Endothelial cell of umbilical vein (primary cell): ENCODE results near the gene MLF1. TPM values are rescaled to one million over a fixed set of nuclear protein-coding genes. Genes with fewer than 3 reads are reported as not detected.

Source experiments
- BruUV-seq: library from RNA; stranded (reverse); fragments of 400-500 nt; replicated peaks from 2 replicates; lab custom pipeline; 2021; lab: Mats Ljungman, UMichigan
- CTCF ChIA-PET: fragments of 300-600, 350-600 bp; sonication (Branson Sonifier 250); formaldehyde crosslinking; loops from one replicate; lab custom pipeline; 2021; ENCODE audit warnings: antibody characterized with exemption, inconsistent platforms; lab: Charles Lee
- POLR2A ChIA-PET: fragments of 300-600, 350-600 bp; sonication (Branson Sonifier 250); formaldehyde crosslinking; loops from one replicate; lab custom pipeline; 2021; ENCODE audit warnings: antibody characterized with exemption, inconsistent platforms; lab: Charles Lee
- DNase-seq: peaks from one replicate; pipeline ENCODE4 v3.0.0-alpha.2; 2011; ENCODE audit warnings: low read depth, low spot score
- FAIRE-seq: peaks from 2 replicates; lab custom pipeline; 2011; peaks lifted over from hg19 to GRCh38; lab: Jason Lieb, UNC
- H2AFZ ChIP-seq: 2 replicates; pipeline ENCODE4 v1.6.0; 2012; ENCODE audit warnings: low read depth, low read length, control low read depth, inconsistent platforms
- H3K27ac ChIP-seq: 2 replicates; pipeline ENCODE4 v1.5.1; 2011; ENCODE audit warnings: low read depth, mild to moderate bottlenecking, control low read depth, low read length, moderate library complexity; ENCODE audit not compliant: insufficient read depth
- H3K27me3 ChIP-seq, 2 experiments: 2 replicates each; pipeline versions ENCODE4 v1.6.0 to v1.6.1; 2011; ENCODE audit warnings: low read length in 2 of 2, mixed read lengths in 1 of 2; ENCODE audit not compliant: control insufficient read depth in 2 of 2, insufficient read depth in 2 of 2
- H3K36me3 ChIP-seq, 2 experiments: 2 replicates in 1 of 2; 3 replicates in 1 of 2; pipeline ENCODE4 v1.5.1; 2011; ENCODE audit warnings: low read length in 2 of 2, mild to moderate bottlenecking in 1 of 2, moderate library complexity in 1 of 2; ENCODE audit not compliant: control insufficient read depth in 2 of 2, insufficient read depth in 2 of 2; ENCODE audit errors: extremely low read depth in 1 of 2
- H3K4me1 ChIP-seq: 3 replicates; pipeline ENCODE4 v1.5.1; 2011; ENCODE audit warnings: mild to moderate bottlenecking, low read length; ENCODE audit not compliant: control insufficient read depth, insufficient read depth; ENCODE audit errors: extremely low read depth
- H3K4me2 ChIP-seq: 2 replicates; pipeline ENCODE4 v1.6.1; 2011; ENCODE audit warnings: low read length, control low read depth, mixed read lengths; ENCODE audit not compliant: insufficient read depth
- H3K4me3 ChIP-seq, 3 experiments: fragments of 200-600 bp in 1 of 3; sonication (generic), shearing (Covaris generic) in 1 of 3; replicated peaks in 1 of 3; 2 replicates each; pipeline ENCODE4 v1.5.1; 2011 to 2016; ENCODE audit warnings: control low read depth in 3 of 3, low read length in 3 of 3, mild to moderate bottlenecking in 2 of 3, inconsistent platforms in 1 of 3, low read depth in 1 of 3, moderate library complexity in 1 of 3; ENCODE audit not compliant: insufficient read depth in 1 of 3
- H3K79me2 ChIP-seq: 2 replicates; pipeline ENCODE4 v1.6.0; 2012; ENCODE audit warnings: low read length, inconsistent platforms; ENCODE audit not compliant: control insufficient read depth, insufficient read depth
- H3K9ac ChIP-seq: replicated peaks from 2 replicates; pipeline ENCODE3; 2011; ENCODE audit warnings: low read length, control low read depth; ENCODE audit not compliant: insufficient read depth; ENCODE audit errors: extremely low read depth
- H3K9me1 ChIP-seq: replicated peaks from 3 replicates; pipeline ENCODE4 v1.6.0; 2011; ENCODE audit warnings: mild to moderate bottlenecking, low read length; ENCODE audit not compliant: control insufficient read depth, insufficient read depth; ENCODE audit errors: extremely low read depth
- H3K9me3 ChIP-seq: replicated peaks from 2 replicates; pipeline ENCODE4 v1.5.1; 2012; ENCODE audit warnings: low read length, inconsistent platforms; ENCODE audit not compliant: control insufficient read depth, insufficient read depth
- H4K20me1 ChIP-seq: replicated peaks from 2 replicates; pipeline ENCODE3; 2011; ENCODE audit warnings: mild to moderate bottlenecking, low read length; ENCODE audit not compliant: control insufficient read depth, insufficient read depth; ENCODE audit errors: extremely low read depth
- CTCF ChIP-seq, 2 donors: IDR thresholded peaks; 1 replicate in 1 of 2; 2 replicates in 1 of 2; pipeline ENCODE4 v1.5.1; 2011; ENCODE audit warnings: low read length in 2 of 2, mild to moderate bottlenecking in 2 of 2, moderate library complexity in 2 of 2, control low read depth in 1 of 2, inconsistent platforms in 1 of 2, low read depth in 1 of 2; ENCODE audit not compliant: insufficient read depth in 1 of 2; ENCODE audit errors: extremely low read depth in 1 of 2
- EZH2 ChIP-seq: IDR thresholded peaks from 2 replicates; pipeline ENCODE4 v1.6.1; 2012; ENCODE audit warnings: borderline replicate concordance, low read depth, mild to moderate bottlenecking, moderate library complexity, low read length, inconsistent platforms; ENCODE audit not compliant: severe bottlenecking
- FOS ChIP-seq: IDR thresholded peaks from 2 replicates; pipeline ENCODE4 v1.6.1; 2011; ENCODE audit warnings: mild to moderate bottlenecking, low read length, moderate library complexity, borderline replicate concordance; ENCODE audit not compliant: insufficient read depth
- GATA2 ChIP-seq: IDR thresholded peaks from 2 replicates; pipeline ENCODE4 v1.7.0; 2011; ENCODE audit warnings: low read depth, mild to moderate bottlenecking, moderate library complexity, mixed read lengths, low read length; ENCODE audit not compliant: insufficient read length, insufficient read depth
- JUN ChIP-seq: IDR thresholded peaks from 2 replicates; pipeline ENCODE4 v1.6.1; 2011; ENCODE audit warnings: borderline replicate concordance, low read depth; ENCODE audit not compliant: insufficient read length, insufficient read depth
- MAX ChIP-seq: IDR thresholded peaks from 2 replicates; pipeline ENCODE4 v1.6.1; 2011; ENCODE audit not compliant: insufficient read depth, insufficient read length
- MYC ChIP-seq: IDR thresholded peaks from one replicate; pipeline ENCODE4 v1.6.1; 2011; ENCODE audit warnings: mild to moderate bottlenecking, low read depth, low read length
- POLR2A ChIP-seq: IDR thresholded peaks from 2 replicates; pipeline ENCODE4 v1.6.1; 2012; ENCODE audit warnings: low read depth, mild to moderate bottlenecking, control low read depth, low read length
- POLR2AphosphoS5 ChIP-seq: IDR thresholded peaks from 2 replicates; pipeline ENCODE4 v1.6.1; 2012; ENCODE audit warnings: low read depth, mild to moderate bottlenecking, control low read depth, low read length, moderate library complexity; ENCODE audit not compliant: insufficient read depth
- dilution Hi-C: fragments of 300-500 bp; cut with MboI; formaldehyde crosslinking; loops from one replicate; pipeline ENCODE4 v1.15.0; 2019; ENCODE audit warnings: low sequenced_read_pairs; ENCODE audit not compliant: extremely low pct_ligation_motif_present
- intact Hi-C: fragments of 100-400 bp; cut with micrococcal nuclease; formaldehyde crosslinking; loops from one replicate; pipeline ENCODE4 v1.10.0; 2022
- polyA plus RNA-seq, 4 experiments: library from polyadenylated mRNA; depleted of rRNA in 3 of 4; stranded (reverse) in 3 of 4; unstranded in 1 of 4; fragments of >200 nt; gene quantifications; 2 replicates each; pipeline versions ENCODE4 v1.2.1 to v1.2.3, GENCODE V29; 2011 to 2012; ENCODE audit warnings: missing spikeins in 1 of 4
- total RNA-seq: library from RNA; stranded (reverse); gene quantifications from 2 replicates; pipeline ENCODE4 v1.2.3, GENCODE V29; 2021

Gene MLF1
- total and polyA plus RNA-seq, 2 donors (not counting 3 experiments of a cell fraction or from before 2014, with no cell fraction given) = 3.0 to 5.3 TPM

- no peaks in the 10 kb centered on the region for H3K27me3 ChIP-seq
- H4K20me1 ChIP-seq = no peaks in the 10 kb centered on the region
- H3K4me2 ChIP-seq = no peak overlapping the region
- H3K79me2 ChIP-seq = no peaks in the 10 kb centered on the region
- H3K9ac ChIP-seq = no peak overlapping the region
- H3K4me1 ChIP-seq = no peaks in the 10 kb centered on the region
- BruUV-seq = no TSS peak
- TF ChIP-seq GATA2 = no peak
- no peak for TF ChIP-seq MAX
- no peak for TF ChIP-seq CTCF (IDR thresholded peaks at IDR 0.05; ENCODE audit: extremely low read depth in 1 of 2, insufficient read depth in 1 of 2, low read depth in 1 of 2, low read length in 2 of 2)
- no peak for TF ChIP-seq POLR2A
- no peak for TF ChIP-seq MYC
- no peak for TF ChIP-seq POLR2AphosphoS5
- TF ChIP-seq FOS = no peak
- no peak for TF ChIP-seq EZH2
- TF ChIP-seq JUN = no peak
- POLR2A ChIA-PET = no interaction called here
- CTCF ChIA-PET = no interaction called here
- no peak for DNase-seq
- no peaks in the 10 kb centered on the region for H3K9me1 ChIP-seq
- FAIRE-seq = no peak
- no peaks in the 10 kb centered on the region for H3K9me3 ChIP-seq
- intact Hi-C loops = no loop called here
- H3K36me3 ChIP-seq = no peaks in the 10 kb centered on the region
- no peak overlapping the region for H3K4me3 ChIP-seq
- H3K27ac ChIP-seq = no peak overlapping the region
- H2AFZ ChIP-seq = no peak overlapping the region
- dilution Hi-C loops = no loop called here
Measured at GRCh38 chr3:158625881-158626280, 54.9 kb downstream of the MLF1 start.
